ENCODE data around the gene FGFR3. TPM values are rescaled to one million over a fixed set of nuclear protein-coding genes. Genes with fewer than 3 reads are reported as not detected.
A peak's percentile ranks its signal among the peaks of the same experiment; 100 is the strongest.

FGFR3 gene
- polyA plus RNA-seq, 1 experiment: 0.06 TPM

DNA sequence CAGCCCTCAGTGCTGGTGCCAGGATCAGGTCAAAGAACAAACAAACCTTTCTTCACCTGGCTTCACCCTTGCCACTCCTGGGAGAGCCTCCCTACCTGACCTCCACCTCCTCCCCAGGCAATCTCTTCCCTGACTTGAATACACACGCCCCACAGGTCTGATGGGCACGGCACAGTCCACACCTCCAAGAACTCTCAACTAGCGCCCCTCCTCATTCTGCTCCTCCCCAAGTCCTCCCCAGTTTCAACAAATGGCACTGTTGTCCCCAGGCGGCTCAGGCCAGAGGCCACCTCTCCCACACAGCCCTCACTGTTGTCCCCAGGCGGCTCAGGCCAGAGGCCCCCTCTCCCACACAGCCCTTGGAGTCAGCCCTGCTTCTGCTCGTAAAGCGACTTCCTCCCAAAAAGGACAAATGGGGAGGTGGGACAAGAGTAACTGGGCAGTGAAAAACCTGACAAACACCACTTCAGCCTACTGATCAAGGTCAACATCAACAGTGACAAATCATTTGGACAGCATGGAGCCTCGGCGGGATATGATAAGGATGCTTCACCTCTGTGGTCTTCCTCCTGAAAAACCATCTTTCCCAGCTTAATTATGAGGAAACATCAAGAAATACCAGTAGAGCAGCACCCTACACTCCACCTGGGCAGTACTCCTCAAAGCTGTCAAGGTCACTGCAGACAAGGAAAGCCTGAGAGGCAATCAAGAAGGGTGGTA is 60.0 kb downstream of the FGFR3 start:
- no peak overlapping the region for H3K27ac ChIP-seq (ENCODE audit: low read depth, low read length)
- CTCF ChIA-PET: no interaction called here
- POLR2A ChIA-PET: no interaction called here
- TF ChIP-seq CTCF (IDR thresholded peaks at IDR 0.05; ENCODE audit: low read depth, low read length): no peak
- no peaks in the 10 kb centered on the region for H3K27me3 ChIP-seq (ENCODE audit: control insufficient read depth, insufficient read depth, low read length)
- no peaks in the 10 kb centered on the region; the same call in 1 of the 2 replicates for H3K9me3 ChIP-seq (ENCODE audit: control insufficient read depth, insufficient read depth, low read length)
- DNase-seq (ENCODE audit: low read depth, low spot score): no peak
- no peak overlapping the region for H3K4me3 ChIP-seq (ENCODE audit: low read depth, low read length)

GRCh38 chr4:1854752-1855151 is 61.7 kb downstream of the FGFR3 start:
- H3K27me3 ChIP-seq (ENCODE audit: control insufficient read depth, insufficient read depth, low read length): no peaks in the 10 kb centered on the region
- H3K27ac ChIP-seq (ENCODE audit: low read depth, low read length): no peak overlapping the region
- H3K4me3 ChIP-seq (ENCODE audit: low read depth, low read length): peak overlapping the region; percentile 86
- no peak for DNase-seq (ENCODE audit: low read depth, low spot score)
- ChIA-PET CTCF (interaction anchor here (2.2 kb wide), 1 partner anchor 45 kb away, joined by 6 read pairs; no protein-coding TSS in a partner anchor), POLR2A (interaction anchor here (1.5 kb wide), 1 partner anchor 12 kb away, joined by 4 read pairs; no protein-coding TSS in a partner anchor)
- no peak for TF ChIP-seq CTCF (IDR thresholded peaks at IDR 0.05; ENCODE audit: low read depth, low read length)
- H3K9me3 ChIP-seq (ENCODE audit: control insufficient read depth, insufficient read depth, low read length): no peaks in the 10 kb centered on the region; the same call in 1 of the 2 replicates

DNA sequence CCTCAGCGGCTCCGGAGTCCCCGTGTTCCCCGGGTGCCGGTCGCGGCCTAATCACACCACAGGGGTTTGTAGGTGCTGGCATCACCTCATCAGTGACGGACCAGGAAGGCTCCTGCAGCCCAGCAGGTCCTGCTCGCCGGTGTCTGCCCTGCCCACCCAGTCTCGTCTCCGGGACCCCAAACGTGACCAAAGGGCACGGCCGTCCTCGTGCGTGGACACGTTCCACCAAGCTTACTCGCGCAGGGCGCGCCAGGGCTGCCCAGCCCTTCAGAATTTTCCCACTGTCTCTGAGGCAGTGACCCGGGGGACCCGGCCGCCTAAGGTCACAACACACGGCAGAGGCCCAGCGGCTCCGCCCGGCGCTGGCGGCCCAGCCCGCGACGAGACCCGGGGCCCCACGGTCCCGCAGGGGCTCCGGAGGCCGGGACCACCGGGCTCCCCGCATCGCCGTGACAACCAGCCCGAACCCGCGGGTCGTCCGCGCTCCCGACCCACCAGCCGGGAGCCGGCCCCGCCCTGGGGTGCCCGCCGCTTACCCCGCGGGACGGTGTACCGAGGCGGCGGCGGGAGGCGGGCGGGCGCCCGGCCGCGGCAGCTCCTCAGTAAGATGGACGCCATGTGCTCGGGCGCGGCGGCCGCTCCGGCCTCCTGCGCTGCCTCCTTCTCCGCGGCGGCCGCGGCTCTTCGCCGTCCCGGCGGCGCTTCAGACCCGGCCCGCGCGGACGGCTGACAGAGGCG is 62.4 kb downstream of the FGFR3 start:
- H3K4me3 ChIP-seq (ENCODE audit: low read depth, low read length): peak overlapping the region; percentile 86
- ChIA-PET POLR2A (interaction anchor here (1.5 to 2.6 kb wide), 2 partner anchors 12 to 15 kb away, joined by 4 to 14 read pairs; partner anchors contain the start of gene NSD2), CTCF (interaction anchor here (2.2 kb wide), 1 partner anchor 44 kb away, joined by 6 read pairs; no protein-coding TSS in a partner anchor)
- peak overlapping the region; percentile 11 for H3K27ac ChIP-seq (ENCODE audit: low read depth, low read length)
- H3K27me3 ChIP-seq (ENCODE audit: control insufficient read depth, insufficient read depth, low read length): no peaks in the 10 kb centered on the region
- no peak for DNase-seq (ENCODE audit: low read depth, low spot score)
- TF ChIP-seq CTCF (IDR thresholded peaks at IDR 0.05; ENCODE audit: low read depth, low read length): no peak
- no peaks in the 10 kb centered on the region; the same call in 1 of the 2 replicates for H3K9me3 ChIP-seq (ENCODE audit: control insufficient read depth, insufficient read depth, low read length)

DNA sequence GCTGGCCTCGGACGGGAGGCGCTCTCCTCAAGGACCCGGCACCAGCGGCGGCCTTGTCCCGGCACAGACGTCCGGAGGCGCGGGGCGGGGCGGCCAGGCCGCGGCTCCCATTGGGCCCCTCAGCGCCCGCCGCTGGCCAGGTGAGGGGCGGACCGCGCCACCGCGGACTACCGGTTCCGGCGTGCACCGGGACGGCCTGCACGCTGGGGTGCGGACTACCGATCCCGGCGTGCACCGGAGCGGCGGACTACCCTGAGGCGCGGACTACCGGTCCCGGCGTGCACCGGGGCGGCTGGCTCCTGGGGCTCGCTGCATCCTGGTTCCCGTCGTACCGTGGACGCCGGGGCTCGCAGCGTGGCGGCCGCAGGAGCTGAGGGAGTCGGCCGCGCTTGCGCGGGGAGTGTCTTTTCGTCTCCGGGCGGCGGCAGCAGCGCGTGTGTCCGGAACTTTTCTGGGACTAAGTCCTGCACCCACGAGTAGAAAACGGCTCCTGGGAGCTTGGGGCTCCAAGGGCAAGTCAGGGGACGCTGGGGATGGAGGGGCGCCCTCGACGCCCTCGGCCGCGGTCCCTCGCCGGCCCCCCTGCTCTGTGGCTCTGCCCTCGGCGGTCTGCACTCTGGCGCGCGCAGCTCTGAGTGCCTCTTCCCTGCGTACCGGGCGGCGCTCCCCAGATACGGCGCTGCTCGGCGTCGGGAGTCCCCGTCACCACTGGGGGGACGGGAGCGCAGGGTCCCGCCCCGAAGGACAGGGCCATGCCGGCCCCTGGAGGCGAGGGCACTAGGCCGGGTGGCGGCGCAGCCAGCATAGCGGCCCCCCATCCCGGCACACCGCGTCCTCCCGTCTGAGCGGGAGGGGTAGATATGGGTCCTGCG is 63.2 kb downstream of the FGFR3 start, which contains the start of gene LETM1:
LETM1 (minus strand) TSS at position 86 of the 872 bp plus-strand sequence. CDS start 206 bp downstream, outside the sequence.
- DNase-seq (ENCODE audit: low read depth, low spot score): peak; percentile 84
- CTCF ChIA-PET: interaction anchor here (0.6 to 2.2 kb wide), 5 partner anchors 43 to 129 kb away, joined by 3 to 6 read pairs (median 3); no protein-coding TSS in a partner anchor
- Histone ChIP-seq H3K27ac (ENCODE audit: low read depth, low read length) (peak within 1 kb of the TSS; percentile 57), H3K27me3 (ENCODE audit: control insufficient read depth, insufficient read depth, low read length) (no peaks in the 10 kb centered on the region), H3K4me3 (ENCODE audit: low read depth, low read length) (peak within 1 kb of the TSS; percentile 86), H3K9me3 (ENCODE audit: control insufficient read depth, insufficient read depth, low read length) (no peaks in the 10 kb centered on the region; the same call in 1 of the 2 replicates)
- no peak for TF ChIP-seq CTCF (IDR thresholded peaks at IDR 0.05; ENCODE audit: low read depth, low read length)
- POLR2A ChIA-PET: interaction anchor here (0.5 to 2.6 kb wide), 6 partner anchors 9 to 668 kb away, joined by 3 to 14 read pairs (median 4); partner anchors contain the start of gene NSD2

Data from AG04450 (cell line).